Right kidney (tissue), 1 donor: ENCODE results near the gene CPT2.

Source experiments
- DNase-seq: peaks from one replicate; pipeline ENCODE4 v3.0.0-alpha.2; 2016

CPT2 gene

GRCh38 chr1:53214376-53214940 is 17.8 kb downstream of the CPT2 start:
- DNase-seq: peak; percentile 10

- DNase-seq: no peak
Measured at GRCh38 chr1:53218201-53218600, 21.6 kb downstream of the CPT2 start.

- no peak for DNase-seq
Measured at GRCh38 chr1:53219711-53220110, 23.1 kb downstream of the CPT2 start.

- peak; percentile 97 for DNase-seq
Measured at GRCh38 chr1:53220171-53220961, 23.7 kb downstream of the CPT2 start, which contains the start of gene CZIB. CZIB (minus strand) TSS chr1:53220634; CDS start chr1:53220575, 59 bp downstream.

- no peak for DNase-seq
Measured at GRCh38 chr1:53220962-53221286, 24.3 kb downstream of the CPT2 start.

DNA sequence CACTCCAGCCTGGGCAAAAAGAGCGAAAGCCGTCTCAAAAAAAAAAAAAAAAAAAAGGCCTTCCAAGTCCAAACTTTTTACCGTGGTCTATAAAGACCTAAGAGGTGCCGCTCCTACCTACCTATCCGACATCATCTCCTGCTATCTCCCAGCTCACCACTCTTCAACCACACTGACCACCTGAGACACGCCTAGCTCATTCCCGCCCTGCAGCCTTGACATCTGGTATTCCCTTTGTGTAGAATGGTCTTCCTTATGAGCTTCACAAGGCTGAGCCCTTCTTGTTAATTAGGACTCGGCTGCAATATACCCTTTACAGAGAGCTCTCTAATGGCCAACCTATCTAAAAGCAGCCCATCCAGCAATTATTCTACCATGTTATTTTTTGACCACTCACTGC is 41.0 kb downstream of the CPT2 start:
- no peak for DNase-seq

DNA sequence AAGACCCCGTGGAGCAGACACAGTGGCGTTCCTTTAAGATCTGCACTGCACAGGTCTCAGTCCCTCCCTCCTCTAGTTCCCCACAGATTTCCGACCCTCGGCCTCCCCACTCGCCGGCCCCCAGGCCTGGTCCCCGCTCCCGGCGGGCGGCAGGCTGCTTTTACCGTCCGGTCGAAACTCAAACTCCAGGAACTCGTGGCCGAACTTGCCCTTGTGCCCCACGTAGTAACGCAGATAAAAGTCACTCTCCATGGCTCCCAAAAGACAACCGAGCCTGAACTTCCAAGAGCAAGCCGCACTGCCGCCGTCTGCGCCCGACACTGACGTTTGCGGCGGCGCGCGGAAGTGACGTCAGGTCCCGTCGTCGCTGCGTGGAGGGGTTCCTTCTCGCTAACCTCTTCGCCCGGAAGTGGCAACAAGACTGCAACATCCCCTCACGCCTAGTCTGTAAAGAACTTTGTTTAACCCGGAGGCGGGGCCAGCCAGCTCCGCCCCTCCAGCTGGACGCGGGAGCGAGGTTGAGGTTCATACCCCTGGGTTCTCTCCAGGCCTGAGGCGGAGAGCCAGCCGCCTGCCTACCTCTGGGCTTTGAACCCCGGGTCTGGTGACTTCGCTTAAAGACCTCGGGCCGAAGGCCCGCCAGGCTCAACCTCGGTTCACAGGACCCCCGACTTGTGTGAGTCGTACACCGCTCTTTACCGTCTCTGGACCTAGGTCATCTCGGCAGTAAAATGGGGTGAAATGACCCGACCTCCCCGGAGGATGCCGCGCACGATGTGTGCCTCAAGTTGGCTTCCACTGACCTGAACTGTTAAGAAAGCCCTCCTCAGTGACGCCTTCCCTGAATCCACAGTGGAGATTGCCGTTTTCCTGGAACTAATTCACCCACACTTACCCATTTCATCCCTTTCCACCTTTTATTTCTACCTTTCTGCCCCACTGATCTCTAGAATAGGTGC is 41.9 kb downstream of the CPT2 start, which contains the start of gene MAGOH:
MAGOH (minus strand) TSS at position 322 of the 959 bp plus-strand sequence; CDS start at position 252, 70 bp downstream.
- peak; percentile 93 for DNase-seq

GRCh38 chr1:53241828-53242227 is 45.2 kb downstream of the CPT2 start:
- no peak for DNase-seq

DNA sequence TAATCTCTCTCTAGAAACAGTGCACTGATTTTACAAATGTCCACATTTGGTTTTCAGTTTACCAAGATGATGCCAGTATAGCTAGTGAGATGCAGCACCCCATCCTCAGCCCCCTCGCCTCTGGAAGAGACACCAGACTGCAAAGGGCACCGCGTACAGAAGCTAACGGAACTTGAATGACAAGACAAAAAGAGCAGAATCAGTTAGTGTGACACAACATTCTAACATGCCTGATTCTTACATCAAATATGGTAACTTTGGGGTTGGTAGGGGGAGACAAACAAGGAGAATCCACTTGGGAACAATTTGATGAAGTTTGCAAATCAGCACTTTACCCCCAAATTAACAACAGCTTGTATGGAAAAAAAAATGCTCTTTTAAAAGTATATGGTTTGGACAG is 45.8 kb downstream of the CPT2 start:
- DNase-seq: no peak

- no peak for DNase-seq
Measured at GRCh38 chr1:53244141-53244540, 47.5 kb downstream of the CPT2 start.

DNA sequence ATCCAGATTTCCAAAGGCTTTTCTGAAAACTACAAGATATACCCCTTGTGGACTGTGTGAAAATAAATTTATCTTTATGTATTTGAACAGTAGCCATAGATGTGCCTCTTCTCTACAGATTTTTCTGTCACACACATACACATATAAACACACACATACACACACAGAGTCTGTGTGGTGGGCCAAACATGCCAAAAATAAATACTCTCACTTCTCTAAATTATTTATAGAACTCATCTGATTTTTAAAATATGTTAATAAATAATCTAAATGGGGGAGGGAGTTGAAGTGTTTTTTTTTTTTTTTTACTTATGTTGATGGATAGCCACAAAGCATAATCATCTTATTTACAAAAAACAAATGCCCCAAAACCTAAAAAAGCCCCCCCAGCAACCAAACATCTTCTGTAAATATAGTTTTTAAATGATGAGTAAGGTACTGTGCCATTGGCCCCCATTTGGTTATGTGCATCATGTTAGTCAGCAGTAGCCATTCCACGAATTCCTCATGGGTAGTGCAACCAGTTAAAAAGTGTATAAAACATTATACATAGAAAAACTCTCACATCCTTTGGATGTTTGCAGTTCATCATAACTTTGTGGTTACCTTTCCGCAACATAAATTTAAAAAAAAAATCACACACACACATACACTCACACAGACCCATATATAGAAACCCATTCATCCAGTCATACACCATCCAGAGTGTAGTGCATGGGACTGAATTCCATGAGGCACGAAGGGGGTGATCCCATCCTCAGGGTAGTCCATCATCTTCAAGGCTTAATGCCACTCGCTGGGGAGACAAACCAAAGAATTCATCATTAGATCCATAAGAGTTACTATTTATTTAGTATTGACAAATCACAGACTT is 49.9 kb downstream of the CPT2 start:
- no peak for DNase-seq

- no peak for DNase-seq
Measured at GRCh38 chr1:53249706-53250105, 53.1 kb downstream of the CPT2 start.

DNA sequence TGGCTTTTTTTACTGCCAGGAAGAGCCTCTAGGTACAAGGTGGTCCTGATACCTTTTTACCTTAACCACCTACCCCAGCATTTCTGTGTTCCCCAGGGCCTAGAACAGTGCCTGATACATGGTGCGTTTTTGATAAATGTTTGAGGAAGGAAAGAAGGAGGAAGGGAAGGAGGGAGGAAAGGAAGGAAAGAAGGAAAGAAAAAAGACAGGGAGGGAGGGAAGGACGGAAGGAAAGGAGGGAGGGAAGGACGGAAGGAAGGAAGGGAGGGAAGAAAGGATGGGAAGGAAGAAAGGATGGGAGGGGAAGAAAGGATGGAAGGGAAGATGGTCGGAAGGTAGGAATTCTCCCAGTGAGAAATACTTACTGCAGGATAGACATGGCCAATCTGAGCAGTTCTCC is 53.7 kb downstream of the CPT2 start:
- no peak for DNase-seq

DNA sequence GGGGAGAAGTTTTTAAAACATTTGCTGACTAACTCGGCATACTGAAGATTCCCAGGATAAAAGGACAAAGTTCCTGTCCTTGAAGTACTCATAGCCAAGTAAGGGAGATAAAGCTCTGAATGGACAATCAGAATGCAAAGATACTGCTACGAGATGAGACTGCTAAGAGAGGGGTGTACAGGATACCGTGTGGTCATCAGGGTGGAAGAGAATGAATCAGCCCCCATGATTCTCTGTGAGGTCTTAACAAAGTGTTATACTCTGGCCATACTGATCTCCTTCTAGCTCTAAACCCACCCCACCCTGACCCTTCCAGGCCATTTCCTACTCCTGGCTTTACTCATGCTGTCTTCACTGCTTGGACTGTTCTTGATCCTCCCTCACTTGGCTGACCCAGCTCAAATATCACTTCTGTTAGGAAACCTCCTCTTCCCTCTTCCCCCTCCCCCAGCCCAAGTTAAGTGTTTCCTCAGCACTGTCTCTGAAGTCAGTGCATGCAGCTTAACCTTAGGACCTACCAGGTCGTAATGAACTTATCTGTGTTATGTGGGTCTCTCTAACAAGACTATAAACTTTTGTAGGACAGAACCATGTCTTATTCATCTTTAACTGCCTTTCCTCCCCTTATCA is 57.5 kb downstream of the CPT2 start:
- DNase-seq: no peak

- no peak for DNase-seq
Measured at GRCh38 chr1:53255031-53255430, 58.4 kb downstream of the CPT2 start.

DNA sequence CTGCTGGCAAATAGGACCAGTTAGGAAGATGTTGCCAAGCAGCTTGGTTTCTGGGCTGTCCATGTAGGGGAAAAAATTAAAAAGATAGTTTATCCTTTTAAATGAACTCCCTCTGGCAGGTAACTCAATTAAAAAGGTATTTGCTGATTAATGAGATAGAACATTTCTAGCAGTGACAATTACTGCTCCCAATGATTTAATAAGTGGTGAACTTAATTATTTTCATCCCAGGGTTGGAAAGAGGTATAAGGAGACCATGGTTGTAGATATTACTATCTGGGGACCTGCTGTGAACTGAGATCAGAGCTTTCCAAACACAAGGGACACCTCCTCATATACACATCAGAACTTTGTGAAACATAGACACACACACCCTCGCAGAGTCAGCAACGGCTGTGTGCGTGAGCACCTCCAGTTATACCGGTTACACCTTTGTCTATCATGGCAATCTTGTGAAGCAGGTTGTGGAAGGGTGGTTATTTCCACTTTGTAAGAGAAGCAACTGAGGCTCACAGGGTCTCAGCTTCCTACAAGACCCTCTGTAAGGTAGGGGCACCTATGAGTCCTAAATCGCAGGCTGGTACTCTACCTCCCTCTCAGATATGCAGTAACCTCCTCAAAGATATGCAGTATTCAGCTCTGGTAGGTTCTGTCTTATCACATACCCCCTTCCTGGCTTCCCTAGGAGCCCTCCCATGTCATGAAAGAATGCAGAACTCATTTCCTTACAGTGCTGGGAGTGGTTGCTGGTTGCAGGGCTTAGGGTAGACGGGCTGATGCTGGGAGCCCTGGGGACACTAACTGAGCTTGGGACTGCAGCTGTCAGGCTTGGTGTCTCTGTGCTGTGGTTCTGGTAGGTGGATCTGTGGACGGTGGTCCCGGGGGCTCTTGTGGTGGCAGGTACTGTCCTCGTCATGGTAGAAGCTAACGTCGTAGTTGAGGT is 60.2 kb downstream of the CPT2 start:
- DNase-seq: no peak

DNA sequence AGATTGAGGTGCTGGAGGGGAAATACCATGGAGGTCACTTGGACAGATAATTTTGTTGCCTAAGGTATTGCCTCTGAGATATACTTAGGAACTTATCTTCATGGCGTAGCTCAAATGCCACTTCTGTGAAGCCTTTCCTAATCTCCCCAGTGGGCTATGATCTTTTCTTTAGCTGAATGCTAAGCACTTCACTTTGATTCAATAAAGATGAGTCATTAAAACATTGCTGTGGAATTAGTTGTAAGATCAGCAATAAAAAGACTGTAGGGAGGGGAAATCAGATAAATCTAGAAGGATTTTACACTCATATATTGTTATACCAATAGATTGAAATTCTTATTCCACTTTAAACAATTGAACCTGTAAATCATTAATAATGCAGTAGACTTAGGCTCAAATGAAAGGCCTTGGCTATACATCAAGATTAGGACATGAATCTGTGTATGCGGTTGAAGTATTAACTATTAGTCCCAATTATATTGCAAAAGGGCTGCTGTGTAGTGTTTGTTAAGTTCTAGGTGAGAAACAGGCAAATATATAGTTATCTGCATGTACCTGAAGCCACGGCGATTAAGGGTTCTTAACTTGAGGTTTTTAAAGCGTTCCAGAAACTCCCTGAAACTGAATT is 60.9 kb downstream of the CPT2 start:
- DNase-seq: no peak

DNA sequence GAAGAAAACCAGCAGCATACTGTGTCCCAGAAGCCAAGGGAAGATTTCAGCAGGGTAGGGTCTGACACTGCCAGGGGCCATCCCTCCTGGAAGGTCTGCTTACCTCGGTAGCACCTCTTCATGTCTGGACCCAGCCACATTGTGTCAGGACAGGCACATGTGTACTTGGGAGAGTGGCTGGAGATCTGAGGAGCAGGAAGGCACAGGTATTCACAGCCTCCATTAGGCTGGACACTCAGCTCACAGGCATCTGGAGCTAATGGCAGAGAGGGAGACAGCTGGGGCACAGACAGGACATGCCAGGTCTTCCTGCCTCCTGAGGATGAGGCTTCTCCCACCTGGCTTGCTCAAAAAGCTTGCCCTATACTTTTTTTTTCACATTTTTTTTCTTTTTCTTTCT is 61.6 kb downstream of the CPT2 start:
- DNase-seq: no peak

DNA sequence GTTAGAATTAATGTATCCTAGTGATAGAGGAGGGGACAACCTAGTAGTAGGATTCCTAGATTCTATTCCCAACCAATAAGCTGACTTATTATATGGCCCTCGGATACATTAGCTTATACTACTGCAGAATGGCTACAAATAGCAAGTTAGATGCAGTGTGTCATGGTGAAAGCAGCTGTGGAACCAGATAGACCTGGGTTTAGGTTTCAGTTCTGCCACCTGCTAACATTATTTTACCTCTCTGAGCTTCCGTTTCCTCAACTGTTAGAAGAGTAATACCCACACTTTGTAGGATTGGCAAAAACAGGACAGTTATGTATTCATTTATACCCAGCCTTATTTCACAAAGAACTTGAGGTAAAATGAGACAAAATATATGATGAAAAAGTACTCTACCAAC is 63.3 kb downstream of the CPT2 start:
- no peak for DNase-seq
